Progenitor cell of endocrine pancreas (in vitro differentiated cells): ENCODE results near the gene OR2J3. TPM values are rescaled to one million over a fixed set of nuclear protein-coding genes. Genes with fewer than 3 reads are reported as not detected.

Experiments used
- DNase-seq: peaks from one replicate; pipeline ENCODE4 v3.0.0; 2021; ENCODE audit warnings: low spot score; ENCODE audit not compliant: unreplicated experiment
- H3K27ac Mint-ChIP-seq: 2 replicates; pipeline ENCODE4 v1.8.0; 2021; ENCODE audit warnings: mild to moderate bottlenecking, moderate library complexity, mixed read lengths
- H3K27me3 Mint-ChIP-seq: 2 replicates; pipeline ENCODE4 v1.8.0; 2021; ENCODE audit warnings: mixed read lengths
- H3K36me3 Mint-ChIP-seq: 2 replicates; pipeline ENCODE4 v1.8.0; 2022; ENCODE audit warnings: mixed read lengths; ENCODE audit not compliant: insufficient read depth
- H3K4me1 Mint-ChIP-seq: 2 replicates; pipeline ENCODE4 v1.8.0; 2021; ENCODE audit warnings: low read depth, mixed read lengths
- H3K4me3 Mint-ChIP-seq: 2 replicates; pipeline ENCODE4 v1.8.0; 2021; ENCODE audit warnings: low read depth, mild to moderate bottlenecking, moderate library complexity, mixed read lengths
- H3K9me3 Mint-ChIP-seq: 2 replicates; pipeline ENCODE4 v1.8.0; 2021; ENCODE audit warnings: low read depth, mixed read lengths
- total RNA-seq: library from RNA; stranded (reverse); gene quantifications from 2 replicates; pipeline ENCODE4 v1.2.1, GENCODE V29; 2021
- TF ChIP-seq, protein P1 (sequence below): fragments of 200-600 bp; sonication (generic); IDR thresholded peaks from one replicate; pipeline ENCODE4 v1.5.0; 2021; ENCODE audit warnings: antibody characterized with exemption, mild to moderate bottlenecking; ENCODE audit not compliant: unreplicated experiment

The OR2J3 gene
- total RNA-seq, 1 donor from 2014 or later = not detected

DNA sequence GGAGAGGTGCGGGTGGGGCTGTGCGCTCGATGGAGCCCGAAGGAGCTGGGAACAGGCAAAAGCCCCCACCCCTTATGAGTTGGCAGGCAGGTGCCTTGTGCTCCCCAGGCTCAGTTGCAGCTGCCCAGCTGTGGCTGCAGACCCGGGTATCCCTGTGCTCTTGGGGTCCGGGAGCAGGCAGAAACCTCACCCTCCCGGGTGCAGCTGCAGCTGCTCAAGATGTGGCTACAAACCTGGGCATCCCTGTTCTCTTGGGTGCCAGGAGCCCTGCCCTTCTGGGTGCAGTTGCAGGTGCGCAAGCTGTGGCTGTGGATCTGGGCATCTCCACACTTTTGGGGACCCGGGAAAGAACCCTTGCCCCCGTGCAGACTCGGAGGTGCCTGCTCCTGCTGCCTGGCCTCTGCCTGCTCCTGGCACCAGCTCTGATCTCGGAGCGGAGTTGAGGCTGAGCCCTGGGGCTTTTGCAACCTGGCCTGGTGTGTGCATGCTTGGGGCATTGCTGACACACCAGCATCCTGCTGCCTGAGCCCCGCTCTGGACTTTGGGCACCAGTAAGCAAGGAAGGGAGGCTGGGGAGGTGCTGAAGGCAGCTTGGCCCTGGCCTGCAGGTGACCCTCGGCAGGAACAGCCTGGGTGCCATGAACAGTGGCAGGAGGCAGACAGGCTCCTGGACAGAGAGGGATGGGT is 21.6 kb downstream of the OR2J3 start:
- TF ChIP-seq, protein P1, sequence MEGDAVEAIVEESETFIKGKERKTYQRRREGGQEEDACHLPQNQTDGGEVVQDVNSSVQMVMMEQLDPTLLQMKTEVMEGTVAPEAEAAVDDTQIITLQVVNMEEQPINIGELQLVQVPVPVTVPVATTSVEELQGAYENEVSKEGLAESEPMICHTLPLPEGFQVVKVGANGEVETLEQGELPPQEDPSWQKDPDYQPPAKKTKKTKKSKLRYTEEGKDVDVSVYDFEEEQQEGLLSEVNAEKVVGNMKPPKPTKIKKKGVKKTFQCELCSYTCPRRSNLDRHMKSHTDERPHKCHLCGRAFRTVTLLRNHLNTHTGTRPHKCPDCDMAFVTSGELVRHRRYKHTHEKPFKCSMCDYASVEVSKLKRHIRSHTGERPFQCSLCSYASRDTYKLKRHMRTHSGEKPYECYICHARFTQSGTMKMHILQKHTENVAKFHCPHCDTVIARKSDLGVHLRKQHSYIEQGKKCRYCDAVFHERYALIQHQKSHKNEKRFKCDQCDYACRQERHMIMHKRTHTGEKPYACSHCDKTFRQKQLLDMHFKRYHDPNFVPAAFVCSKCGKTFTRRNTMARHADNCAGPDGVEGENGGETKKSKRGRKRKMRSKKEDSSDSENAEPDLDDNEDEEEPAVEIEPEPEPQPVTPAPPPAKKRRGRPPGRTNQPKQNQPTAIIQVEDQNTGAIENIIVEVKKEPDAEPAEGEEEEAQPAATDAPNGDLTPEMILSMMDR = no peak
- no peaks in the 10 kb centered on the region for H3K36me3 Mint-ChIP-seq
- no peaks in the 10 kb centered on the region for H3K9me3 Mint-ChIP-seq
- H3K27me3 Mint-ChIP-seq = peaks cover 12% of the 10 kb centered on the region
- no peak overlapping the region for H3K27ac Mint-ChIP-seq
- no peak for DNase-seq
- H3K4me3 Mint-ChIP-seq = no peak overlapping the region
- H3K4me1 Mint-ChIP-seq = no peaks in the 10 kb centered on the region

DNA sequence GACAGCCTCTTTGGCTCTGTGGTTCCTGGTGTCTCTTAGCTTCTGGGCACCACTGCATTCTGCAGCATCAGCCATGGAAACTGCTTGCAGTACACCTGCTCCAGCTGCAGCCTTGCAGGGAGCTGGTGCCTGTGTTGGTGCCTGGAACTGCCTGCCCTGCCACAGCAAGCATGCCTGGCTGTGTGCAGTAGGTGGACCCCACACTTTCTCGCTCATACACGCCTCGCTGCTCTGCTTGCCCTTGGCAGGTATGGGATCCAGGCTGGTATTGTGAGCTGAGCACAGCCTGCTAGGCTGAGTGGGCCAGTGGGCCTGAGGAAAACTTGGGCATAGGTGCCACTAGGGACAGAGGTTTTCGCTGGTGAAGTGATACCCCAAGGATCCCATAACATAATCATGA is 22.8 kb downstream of the OR2J3 start:
- H3K4me3 Mint-ChIP-seq = no peak overlapping the region
- DNase-seq = no peak
- no peaks in the 10 kb centered on the region for H3K4me1 Mint-ChIP-seq
- no peaks in the 10 kb centered on the region for H3K9me3 Mint-ChIP-seq
- no peak overlapping the region for H3K27ac Mint-ChIP-seq
- no peaks in the 10 kb centered on the region for H3K36me3 Mint-ChIP-seq
- TF ChIP-seq, protein P1 = no peak
- peaks cover 12% of the 10 kb centered on the region for H3K27me3 Mint-ChIP-seq

DNA sequence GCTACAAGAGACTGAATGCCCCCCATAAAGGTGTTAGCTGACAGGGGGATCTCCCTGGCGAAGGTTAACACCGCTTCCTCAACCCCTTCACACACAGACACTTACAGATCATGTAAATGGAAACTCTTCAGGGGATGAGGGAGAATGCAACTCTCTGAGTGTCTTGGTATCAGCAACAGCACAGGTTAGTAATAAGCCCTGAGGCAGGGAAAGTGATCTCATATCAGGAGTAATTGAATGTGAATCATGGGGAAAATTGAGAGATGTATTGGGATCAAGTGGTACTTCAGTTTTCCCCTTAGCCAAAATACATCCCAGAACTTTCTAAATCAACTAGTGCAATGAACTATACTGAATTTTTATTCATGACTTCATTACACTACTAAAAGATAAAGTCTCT is 23.8 kb downstream of the OR2J3 start:
- TF ChIP-seq, protein P1 = no peak
- Mint-ChIP-seq H3K9me3 (no peaks in the 10 kb centered on the region), H3K4me3 (no peak overlapping the region), H3K36me3 (no peaks in the 10 kb centered on the region), H3K27me3 (peaks cover 12% of the 10 kb centered on the region), H3K4me1 (no peaks in the 10 kb centered on the region), H3K27ac (no peak overlapping the region)
- no peak for DNase-seq

DNA sequence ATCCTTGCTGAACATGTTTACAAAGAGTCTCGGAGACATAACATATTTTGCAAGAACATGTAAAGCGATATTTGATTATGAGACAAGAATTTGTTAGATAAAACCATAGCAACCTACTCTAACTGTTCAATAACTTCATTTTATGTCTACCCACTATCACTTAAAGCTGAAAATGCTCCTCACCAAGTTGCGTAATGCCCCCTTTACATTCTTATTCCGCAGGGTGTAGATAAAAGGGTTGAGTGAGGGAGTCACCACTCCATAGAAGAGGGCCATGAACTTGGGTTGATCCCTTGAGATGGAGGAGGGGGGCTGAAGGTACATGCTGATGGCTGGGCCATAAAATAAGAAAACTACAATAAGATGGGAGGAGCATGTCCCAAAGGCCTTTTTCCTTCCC is 29.9 kb downstream of the OR2J3 start:
- Mint-ChIP-seq H3K9me3 (peaks cover 3% of the 10 kb centered on the region), H3K27ac (no peak overlapping the region), H3K4me1 (no peaks in the 10 kb centered on the region), H3K36me3 (no peaks in the 10 kb centered on the region), H3K4me3 (no peak overlapping the region), H3K27me3 (no peaks in the 10 kb centered on the region)
- TF ChIP-seq, protein P1 = no peak
- no peak for DNase-seq

DNA sequence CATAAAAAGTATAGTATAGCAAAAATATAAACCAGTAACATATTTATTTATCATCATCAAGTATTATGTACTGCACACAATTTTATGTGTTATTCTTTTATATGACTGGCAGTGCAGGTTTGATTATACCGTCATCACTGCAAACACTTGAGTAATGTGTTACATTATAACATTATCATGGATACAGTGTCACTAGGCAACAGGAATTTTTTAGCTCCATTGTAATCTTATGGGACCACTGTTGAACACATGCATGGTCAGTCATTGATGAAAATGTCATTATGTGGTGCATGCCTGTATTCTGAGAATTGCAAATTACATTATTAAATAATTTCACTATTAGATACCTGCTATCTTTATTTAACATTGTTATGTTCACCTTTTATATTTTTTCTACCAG is 33.7 kb downstream of the OR2J3 start:
- Mint-ChIP-seq H3K4me3 (no peak overlapping the region), H3K36me3 (no peaks in the 10 kb centered on the region), H3K27ac (no peak overlapping the region), H3K9me3 (peaks cover 3% of the 10 kb centered on the region), H3K27me3 (no peaks in the 10 kb centered on the region), H3K4me1 (no peaks in the 10 kb centered on the region)
- no peak for DNase-seq
- TF ChIP-seq, protein P1 = no peak
